Large intestine (tissue), 3 donors: ENCODE measurements around the gene LRR1. TPM values are rescaled to one million over a fixed set of nuclear protein-coding genes. Genes with fewer than 3 reads are reported as not detected.
"Not testable (repeated sequence)": the region's sequence is repeated elsewhere in the genome, so short reads cannot be mapped to it uniquely, and the experiment has no call there.

Experiments
- DNase-seq, 2 donors: peaks; one replicate each; pipeline versions ENCODE4 v3.0.0 to v3.0.0-alpha.2; 2013
- H3K27ac ChIP-seq: one replicate; pipeline ENCODE4 v1.5.1; 2013; ENCODE audit warnings: low read length
- H3K27me3 ChIP-seq: 2 replicates; pipeline ENCODE4 v1.6.1; 2013; ENCODE audit warnings: low read length; ENCODE audit not compliant: control insufficient read depth, insufficient read depth
- H3K36me3 ChIP-seq: 2 replicates; pipeline ENCODE4 v1.6.1; 2013; ENCODE audit warnings: low read length; ENCODE audit not compliant: control insufficient read depth, insufficient read depth
- H3K4me1 ChIP-seq: one replicate; pipeline ENCODE4 v1.6.1; 2013; ENCODE audit warnings: low read length; ENCODE audit not compliant: control insufficient read depth, insufficient read depth
- H3K4me3 ChIP-seq: one replicate; pipeline ENCODE4 v1.5.1; 2013; ENCODE audit warnings: low read length
- H3K9me3 ChIP-seq: one replicate; pipeline ENCODE4 v1.6.1; 2013; ENCODE audit warnings: mild to moderate bottlenecking, low read depth, low read length, moderate library complexity; ENCODE audit not compliant: control insufficient read depth
- WGBS: methylation state at CpG from one replicate; pipeline ENCODE4 v1.1.5; 2013; ENCODE audit warnings: low lambda C conversion rate; ENCODE audit not compliant: insufficient coverage; 5-methylcytosine and 5-hydroxymethylcytosine counted together
- polyA plus RNA-seq: library from polyadenylated mRNA; unstranded; fragments of 120-200 nt; gene quantifications from one replicate; pipeline ENCODE4 v1.2.1, GENCODE V29; 2013

Gene LRR1
- polyA plus RNA-seq, 1 donor, result 13.4 TPM

DNA sequence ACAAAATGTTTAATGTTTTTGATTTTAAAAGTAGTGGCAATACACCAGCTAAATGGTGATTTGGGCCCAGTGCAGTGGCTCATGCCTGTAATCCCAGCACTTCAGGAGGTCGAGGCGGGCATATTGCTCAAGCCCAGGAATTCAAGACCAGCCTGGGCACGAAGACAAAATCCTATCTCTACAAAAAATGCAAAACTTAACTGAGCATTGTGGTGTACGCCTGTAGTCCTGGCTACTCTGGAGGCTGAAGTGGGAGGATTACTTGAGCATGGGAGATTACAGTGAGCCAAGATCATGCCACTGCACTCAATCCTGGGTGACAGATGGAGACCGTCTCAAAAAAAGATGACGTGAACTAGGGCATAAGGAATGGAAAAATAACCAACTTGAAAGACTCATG, 17.0 kb downstream of the LRR1 start:
- no CpG with 5 or more reads among the region's 6 CpGs for WGBS
- Histone ChIP-seq H3K27me3 (no peaks in the 10 kb centered on the region), H3K4me1 (no peaks in the 10 kb centered on the region), H3K36me3 (peaks cover 25% of the 10 kb centered on the region), H3K27ac (no peak overlapping the region), H3K9me3 (peaks cover 2% of the 10 kb centered on the region), H3K4me3 (no peak overlapping the region)
- DNase-seq, result no peak

GRCh38 chr14:49617852-49618519, 19.2 kb downstream of the LRR1 start:
- no peak overlapping the region for H3K4me3 ChIP-seq
- 88% methylated on average over 1 of the region's 6 CpGs for WGBS
- no peak overlapping the region for H3K27ac ChIP-seq
- no peaks in the 10 kb centered on the region for H3K4me1 ChIP-seq
- no peaks in the 10 kb centered on the region for H3K27me3 ChIP-seq
- peaks cover 19% of the 10 kb centered on the region for H3K36me3 ChIP-seq
- no peak for DNase-seq
- H3K9me3 ChIP-seq, result peaks cover 3% of the 10 kb centered on the region

DNA sequence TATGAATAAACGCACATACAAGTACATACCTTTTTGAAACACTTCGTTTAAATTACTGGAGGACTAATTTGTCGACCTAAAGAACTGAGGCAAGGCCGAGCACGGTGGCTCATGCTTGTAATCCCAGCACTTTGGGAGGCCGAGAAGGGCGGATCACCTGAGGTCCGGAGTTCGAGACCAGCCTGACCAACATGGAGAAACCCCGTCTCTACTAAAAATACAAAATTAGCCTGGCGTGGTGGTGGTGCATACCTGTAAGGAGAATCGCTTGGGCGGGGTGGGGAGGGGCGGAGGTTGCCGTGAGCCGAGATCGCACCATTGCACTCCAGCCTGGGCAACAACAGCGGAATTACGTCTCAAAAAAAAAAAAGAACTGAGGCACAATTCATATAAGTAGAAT, 20.5 kb downstream of the LRR1 start:
- not testable (repeated sequence) for H3K9me3 ChIP-seq, H3K27me3 ChIP-seq, DNase-seq, H3K4me1 ChIP-seq
- peak overlapping the region; percentile 99 for H3K4me3 ChIP-seq
- peaks cover 19% of the 10 kb centered on the region for H3K36me3 ChIP-seq
- peak overlapping the region; percentile 98 for H3K27ac ChIP-seq
- WGBS, result no CpG with 5 or more reads among the region's 19 CpGs

- peaks cover 19% of the 10 kb centered on the region for H3K36me3 ChIP-seq
- peaks cover 3% of the 10 kb centered on the region for H3K9me3 ChIP-seq
- H3K4me3 ChIP-seq, result peak overlapping the region; percentile 99
- H3K4me1 ChIP-seq, result no peaks in the 10 kb centered on the region
- WGBS, result no CpG with 5 or more reads among the region's 11 CpGs
- DNase-seq, result peak in 1 of 2 donors; percentile 19
- peak overlapping the region; percentile 98 for H3K27ac ChIP-seq
- no peaks in the 10 kb centered on the region for H3K27me3 ChIP-seq
Observed at GRCh38 chr14:49619730-49620129, 21.0 kb downstream of the LRR1 start.

GRCh38 chr14:49620182-49621113, 21.7 kb downstream of the LRR1 start, which contains the start of the genes MGAT2 and RPL36AL:
MGAT2 (plus strand) TSS chr14:49620799; CDS start chr14:49621269, 470 bp downstream.
RPL36AL (minus strand) TSS chr14:49620626; CDS start chr14:49619104, 1,522 bp downstream.
- H3K36me3 ChIP-seq, result peaks cover 16% of the 10 kb centered on the region
- no CpG with 5 or more reads among the region's 85 CpGs for WGBS
- no peaks in the 10 kb centered on the region for H3K4me1 ChIP-seq
- peak; percentile 97 to 99 for DNase-seq
- peaks cover 3% of the 10 kb centered on the region for H3K9me3 ChIP-seq
- peak within 1 kb of the TSS; percentile 99 for H3K4me3 ChIP-seq
- no peaks in the 10 kb centered on the region for H3K27me3 ChIP-seq
- H3K27ac ChIP-seq, result peak within 1 kb of the TSS; percentile 98

- Histone ChIP-seq H3K9me3 (peaks cover 3% of the 10 kb centered on the region), H3K4me3 (peak overlapping the region; percentile 99), H3K36me3 (peaks cover 18% of the 10 kb centered on the region), H3K27me3 (no peaks in the 10 kb centered on the region), H3K27ac (peak overlapping the region; percentile 98), H3K4me1 (no peaks in the 10 kb centered on the region)
- peak in 1 of 2 donors; percentile 69 for DNase-seq
- no CpG with 5 or more reads among the region's 65 CpGs for WGBS
Observed at GRCh38 chr14:49621114-49621881, 22.6 kb downstream of the LRR1 start.

DNA sequence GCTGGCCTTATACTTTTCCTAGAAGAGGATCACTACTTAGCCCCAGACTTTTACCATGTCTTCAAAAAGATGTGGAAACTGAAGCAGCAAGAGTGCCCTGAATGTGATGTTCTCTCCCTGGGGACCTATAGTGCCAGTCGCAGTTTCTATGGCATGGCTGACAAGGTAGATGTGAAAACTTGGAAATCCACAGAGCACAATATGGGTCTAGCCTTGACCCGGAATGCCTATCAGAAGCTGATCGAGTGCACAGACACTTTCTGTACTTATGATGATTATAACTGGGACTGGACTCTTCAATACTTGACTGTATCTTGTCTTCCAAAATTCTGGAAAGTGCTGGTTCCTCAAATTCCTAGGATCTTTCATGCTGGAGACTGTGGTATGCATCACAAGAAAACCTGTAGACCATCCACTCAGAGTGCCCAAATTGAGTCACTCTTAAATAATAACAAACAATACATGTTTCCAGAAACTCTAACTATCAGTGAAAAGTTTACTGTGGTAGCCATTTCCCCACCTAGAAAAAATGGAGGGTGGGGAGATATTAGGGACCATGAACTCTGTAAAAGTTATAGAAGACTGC, 23.4 kb downstream of the LRR1 start:
- no peaks in the 10 kb centered on the region for H3K4me1 ChIP-seq
- WGBS, result no CpG with 5 or more reads among the region's 3 CpGs
- H3K27ac ChIP-seq, result peak overlapping the region; percentile 98
- no peaks in the 10 kb centered on the region for H3K27me3 ChIP-seq
- DNase-seq, result no peak
- H3K9me3 ChIP-seq, result peaks cover 3% of the 10 kb centered on the region
- peak overlapping the region; percentile 99 for H3K4me3 ChIP-seq
- H3K36me3 ChIP-seq, result peaks cover 18% of the 10 kb centered on the region

DNA sequence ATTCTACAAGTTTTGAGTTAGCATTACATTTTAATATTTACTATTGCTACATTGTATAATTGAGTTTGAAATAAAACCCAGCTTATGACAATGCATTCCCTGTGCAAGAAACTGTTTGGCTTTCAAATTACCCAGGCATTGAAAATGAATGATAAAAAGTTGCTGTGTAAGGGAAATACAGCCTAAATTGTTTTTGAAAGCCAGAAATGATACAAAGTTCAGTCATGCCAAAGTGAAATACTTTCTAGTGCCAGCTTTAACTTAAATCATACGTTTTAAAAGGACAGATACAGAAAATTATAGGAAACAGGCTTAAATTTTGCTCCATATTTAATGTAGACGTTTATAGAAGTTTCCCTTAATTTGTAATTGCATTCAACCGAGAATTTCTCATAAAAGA, 24.6 kb downstream of the LRR1 start:
- no peaks in the 10 kb centered on the region for H3K27me3 ChIP-seq
- peaks cover 8% of the 10 kb centered on the region for H3K36me3 ChIP-seq
- WGBS, result 100% methylated on average over 1 of the region's 3 CpGs
- H3K4me1 ChIP-seq, result no peaks in the 10 kb centered on the region
- H3K27ac ChIP-seq, result peak overlapping the region; percentile 25
- DNase-seq, result no peak
- H3K9me3 ChIP-seq, result peaks cover 3% of the 10 kb centered on the region
- H3K4me3 ChIP-seq, result peak overlapping the region; percentile 99

- H3K4me1 ChIP-seq, result no peaks in the 10 kb centered on the region
- no CpG with 5 or more reads among the region's 6 CpGs for WGBS
- H3K4me3 ChIP-seq, result peak overlapping the region; percentile 5
- H3K27me3 ChIP-seq, result no peaks in the 10 kb centered on the region
- peaks cover 3% of the 10 kb centered on the region for H3K36me3 ChIP-seq
- peaks cover 3% of the 10 kb centered on the region for H3K9me3 ChIP-seq
- DNase-seq, result peak; percentile 54 to 64
- peak overlapping the region; percentile 25 for H3K27ac ChIP-seq
Observed at GRCh38 chr14:49623941-49624839, 25.4 kb downstream of the LRR1 start.
